Endometrial microvascular endothelial cells (primary cell): ENCODE measurements around the gene ZNF35. TPM values are rescaled to one million over a fixed set of nuclear protein-coding genes. Genes with fewer than 3 reads are reported as not detected.
"Not testable (repeated sequence)": the region's sequence is repeated elsewhere in the genome, so short reads cannot be mapped to it uniquely, and the experiment has no call there.

Source experiments
- in situ Hi-C: cut with HindIII; loops from 2 replicates; pipeline ENCODE4 v1.10.0; 2017; ENCODE audit warnings: low sequenced_read_pairs, low pct_unique_long_range_greater_than_20kb; ENCODE audit errors: inconsistent ontology term
- total RNA-seq: library from RNA; depleted of rRNA; stranded (reverse); fragments of >200 nt; gene quantifications from one replicate; pipeline ENCODE4 v1.2.3, GENCODE V29; 2015; ENCODE audit errors: inconsistent ontology term

Gene ZNF35
- 22.9 TPM for total RNA-seq

DNA sequence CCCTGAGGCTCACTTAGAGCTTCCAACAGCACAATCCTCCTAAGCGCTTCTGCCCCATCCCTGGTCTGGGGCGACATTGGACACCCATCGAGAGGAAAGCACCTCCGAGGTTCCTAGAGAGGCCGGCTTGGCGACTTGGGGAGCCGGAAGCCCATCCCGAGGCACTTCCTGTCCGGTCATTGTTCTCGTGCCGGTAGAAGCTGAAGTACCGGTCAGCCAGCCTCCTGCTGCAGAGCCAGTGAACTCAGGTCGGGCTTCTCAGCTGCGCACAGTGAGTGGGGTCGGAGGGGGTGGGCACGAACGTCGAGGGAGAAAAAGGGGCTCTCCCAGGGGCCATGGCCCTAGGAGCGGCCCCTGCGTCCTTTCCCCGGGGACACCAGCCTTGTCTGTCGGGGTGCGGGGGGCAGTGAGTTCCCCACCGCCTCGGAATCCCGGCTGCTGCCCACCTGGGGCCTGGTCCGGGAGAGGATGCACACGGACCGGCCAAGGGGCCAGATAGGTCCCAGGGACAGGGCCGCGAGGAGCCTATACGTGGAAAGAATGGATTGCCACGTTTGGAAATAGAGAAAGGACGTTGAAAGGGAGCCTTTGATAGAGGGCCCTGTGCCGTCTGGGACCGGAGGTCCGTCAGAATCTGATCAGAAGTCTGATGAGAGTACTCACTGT lies at the start of gene ZNF35:
Gene ZNF35 (plus strand): TSS at position 169 of the 666 bp plus-strand sequence. CDS start 2,336 bp downstream, outside the sequence.
- in situ Hi-C loops = no loop called here

DNA sequence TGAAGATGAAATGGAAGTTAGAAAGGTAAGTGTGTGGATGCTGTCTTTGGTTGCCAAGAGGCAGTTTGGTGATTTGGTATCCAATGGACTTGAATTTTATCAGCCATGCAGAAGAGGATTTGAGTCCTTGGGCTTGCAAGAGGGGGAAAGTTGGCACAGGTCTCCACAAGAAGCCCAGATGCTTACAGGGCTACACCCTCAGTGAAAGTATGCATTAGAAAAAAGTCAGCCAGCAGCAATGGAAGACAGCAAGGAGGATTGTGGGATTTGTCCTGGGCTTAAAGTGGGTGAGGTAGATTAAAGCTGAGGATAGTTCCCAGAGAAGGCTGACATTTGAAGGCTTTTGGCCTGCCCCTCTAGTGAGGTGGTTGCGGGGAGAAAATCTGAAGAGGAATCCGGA lies 46.8 kb upstream of the ZNF35 start:
- in situ Hi-C loops = no loop called here

- in situ Hi-C loops = no loop called here
Observed at GRCh38 chr3:44612678-44613077, 35.9 kb upstream of the ZNF35 start.

DNA sequence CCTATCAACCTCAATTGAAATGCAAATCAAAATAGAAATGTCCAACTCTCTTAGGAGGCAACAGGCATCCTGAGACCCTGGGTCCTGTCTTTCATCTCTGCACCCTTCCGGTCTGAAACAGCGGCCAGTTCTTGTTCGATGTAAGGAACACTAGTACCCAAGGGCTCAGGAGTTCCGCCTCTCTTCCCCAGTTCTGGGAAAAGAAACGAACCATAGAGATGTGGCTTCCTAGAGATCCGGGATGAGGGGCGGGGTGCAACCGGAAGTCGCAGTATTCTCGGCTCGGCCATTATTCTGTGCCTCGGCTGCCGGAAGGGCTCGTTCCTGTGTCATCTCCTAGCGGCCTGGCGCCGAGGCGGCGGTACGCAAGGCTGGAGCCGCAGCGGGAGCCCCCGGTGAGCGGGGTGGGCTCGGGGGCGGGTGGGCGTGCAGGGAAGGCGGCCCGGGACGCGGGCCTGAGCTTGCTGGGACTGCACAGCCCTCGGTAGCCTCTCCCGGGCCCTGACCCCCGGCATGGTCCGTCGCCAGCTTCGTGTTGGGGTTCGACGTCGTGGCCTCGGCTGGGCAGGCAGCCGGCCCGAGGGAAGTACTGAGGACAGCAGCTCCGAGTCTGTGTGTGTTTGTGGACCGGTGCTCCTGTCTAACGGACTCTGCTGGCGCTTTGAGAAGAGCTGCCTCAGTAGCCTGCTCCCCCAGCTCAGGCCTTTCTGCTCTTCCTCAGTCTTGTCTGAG lies 23.6 kb upstream of the ZNF35 start, which contains the start of gene ZNF197:
Gene ZNF197 (plus strand): TSS at position 288 of the 732 bp plus-strand sequence. CDS start 4,119 bp downstream, outside the sequence.
- in situ Hi-C loops = no loop called here

DNA sequence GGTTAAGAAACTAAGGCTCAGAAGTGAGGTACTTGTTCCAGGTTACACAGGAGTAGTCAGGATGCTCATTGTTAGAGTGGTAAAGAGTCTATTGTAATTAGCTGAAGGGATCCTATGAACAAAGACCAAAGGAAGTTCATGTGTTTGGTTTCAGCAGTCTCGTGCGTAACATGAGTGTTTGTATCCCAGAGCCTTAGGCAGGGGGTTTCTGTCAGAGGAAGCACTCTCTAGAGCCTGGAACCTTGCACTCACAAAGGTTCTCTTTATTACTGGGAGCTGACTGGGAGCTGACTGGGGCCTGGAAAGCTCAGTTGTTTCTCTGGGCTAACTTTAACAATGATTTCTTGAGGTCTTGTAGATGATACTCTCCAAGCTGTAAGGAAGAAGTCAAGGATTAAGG lies 19.8 kb upstream of the ZNF35 start:
- in situ Hi-C loops = no loop called here

DNA sequence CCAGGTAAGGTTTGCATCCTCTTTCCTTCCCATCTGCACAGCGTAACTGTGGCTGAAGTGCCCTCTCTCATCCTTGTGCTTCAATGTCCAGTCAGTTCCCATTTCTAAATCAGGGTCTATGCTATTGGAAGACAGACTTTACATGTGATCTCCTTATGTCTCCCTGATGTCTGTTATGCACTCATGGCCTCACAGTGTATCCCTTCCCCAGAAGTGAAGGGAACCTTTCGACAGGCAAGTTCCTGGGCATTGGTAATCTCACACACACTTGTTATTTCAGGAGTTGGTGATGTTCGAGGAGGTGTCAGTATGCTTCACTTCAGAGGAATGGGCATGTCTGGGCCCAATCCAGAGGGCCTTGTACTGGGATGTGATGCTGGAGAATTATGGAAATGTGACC lies 16.3 kb upstream of the ZNF35 start:
- in situ Hi-C loops = no loop called here

GRCh38 chr3:44642337-44642736 lies 6.2 kb upstream of the ZNF35 start:
- in situ Hi-C loops = no loop called here

DNA sequence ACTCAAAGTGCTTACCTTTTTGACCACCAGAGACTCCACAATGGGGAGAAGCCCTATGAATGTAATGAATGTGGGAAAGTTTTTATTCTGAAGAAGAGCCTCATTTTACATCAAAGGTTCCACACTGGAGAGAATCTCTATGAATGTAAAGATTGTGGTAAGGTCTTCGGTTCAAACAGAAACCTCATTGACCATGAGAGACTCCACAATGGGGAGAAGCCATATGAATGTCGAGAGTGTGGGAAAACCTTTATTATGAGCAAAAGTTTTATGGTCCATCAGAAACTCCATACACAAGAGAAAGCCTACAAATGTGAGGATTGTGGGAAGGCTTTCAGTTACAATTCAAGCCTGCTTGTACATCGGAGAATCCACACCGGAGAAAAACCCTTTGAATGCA lies 5.5 kb upstream of the ZNF35 start:
- in situ Hi-C loops = no loop called here

DNA sequence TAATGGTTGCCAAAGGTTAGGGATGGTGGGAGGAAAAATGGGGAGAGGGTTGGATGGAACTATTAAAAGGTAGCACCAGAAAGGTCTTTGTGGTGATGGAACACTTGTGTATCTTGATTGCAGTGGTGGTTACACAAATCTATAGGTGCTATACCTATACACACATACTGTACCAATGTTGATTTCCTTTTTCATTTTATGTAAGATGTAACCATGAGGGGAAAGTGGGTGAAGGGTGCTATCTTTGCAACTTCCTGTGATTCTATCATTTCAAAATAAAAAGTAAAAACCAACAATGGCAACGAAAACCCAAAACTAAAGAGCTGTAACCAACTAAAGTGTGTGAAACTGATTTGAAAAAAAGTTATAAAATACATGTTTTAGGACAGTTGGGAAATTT lies 761 bp upstream of the ZNF35 start:
- in situ Hi-C loops = no loop called here

DNA sequence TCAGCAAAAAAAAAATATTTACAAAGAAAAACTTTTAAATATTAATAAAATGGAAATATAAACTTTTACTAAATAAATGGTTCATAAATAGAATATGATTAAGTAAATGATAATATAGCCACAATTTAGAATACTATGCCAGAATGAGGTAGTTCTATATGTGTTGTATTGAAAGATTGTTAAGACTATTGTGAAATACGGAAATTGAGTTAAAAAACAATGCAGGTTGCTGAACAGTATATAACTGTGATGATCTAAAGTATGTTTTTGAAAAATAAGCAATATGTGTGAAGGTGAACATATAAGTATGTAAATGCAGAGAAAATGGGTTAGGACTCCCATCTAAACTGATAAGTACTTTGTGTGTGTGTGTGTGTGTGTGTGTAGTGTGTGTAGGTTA lies 1.2 kb downstream of the ZNF35 start:
- in situ Hi-C loops = no loop called here

DNA sequence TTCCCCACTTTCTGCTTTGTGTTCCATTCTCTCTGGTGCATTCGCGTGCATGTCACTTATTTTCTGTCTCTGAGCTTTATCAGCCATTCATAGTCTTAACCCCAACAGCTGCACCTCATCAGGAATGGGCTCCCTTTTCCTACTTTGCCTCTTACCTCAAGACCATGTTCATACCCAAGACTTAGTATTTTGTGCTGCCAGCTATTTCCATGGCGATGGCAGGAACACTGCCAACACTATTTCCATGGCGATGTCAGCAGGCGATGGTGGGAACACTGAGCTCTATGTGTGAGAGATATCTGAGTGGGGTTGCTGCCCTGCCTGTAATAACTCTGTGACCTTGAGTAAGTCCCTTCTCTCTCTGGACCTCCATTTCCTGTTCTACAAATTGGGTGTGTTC lies 5.5 kb downstream of the ZNF35 start:
- in situ Hi-C loops = no loop called here

DNA sequence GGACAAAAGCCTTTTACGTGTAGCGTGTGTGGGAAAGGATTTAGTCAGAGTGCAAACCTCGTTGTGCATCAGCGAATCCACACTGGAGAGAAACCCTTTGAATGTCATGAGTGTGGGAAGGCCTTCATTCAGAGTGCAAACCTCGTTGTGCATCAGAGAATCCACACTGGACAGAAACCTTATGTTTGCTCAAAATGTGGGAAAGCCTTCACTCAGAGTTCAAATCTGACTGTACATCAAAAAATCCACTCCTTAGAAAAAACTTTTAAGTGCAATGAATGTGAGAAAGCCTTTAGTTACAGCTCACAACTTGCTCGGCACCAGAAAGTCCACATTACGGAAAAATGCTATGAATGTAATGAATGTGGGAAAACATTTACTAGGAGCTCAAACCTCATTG lies 10.5 kb downstream of the ZNF35 start:
- in situ Hi-C loops = no loop called here

- in situ Hi-C loops = no loop called here
Observed at GRCh38 chr3:44659434-44659833, 10.9 kb downstream of the ZNF35 start.

DNA sequence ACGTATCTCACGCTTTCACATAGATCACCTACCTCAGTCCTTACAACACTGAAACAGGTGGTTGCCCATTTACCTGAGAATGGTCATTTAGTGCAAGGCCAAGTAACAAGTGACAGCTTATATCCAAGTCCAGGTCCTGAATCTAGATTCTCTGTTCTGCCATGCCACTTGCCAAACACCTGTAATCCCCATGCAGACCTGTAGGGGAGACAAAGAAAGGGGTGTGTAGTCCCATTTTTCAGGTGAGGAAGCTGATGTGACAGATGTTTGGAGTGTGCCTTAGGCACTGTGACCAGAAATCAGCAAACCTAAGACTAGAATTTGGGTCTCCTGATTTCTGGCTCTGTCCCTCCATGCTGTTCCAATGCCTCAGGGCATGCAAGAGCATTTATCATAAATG lies 12.7 kb downstream of the ZNF35 start:
- in situ Hi-C loops = no loop called here

DNA sequence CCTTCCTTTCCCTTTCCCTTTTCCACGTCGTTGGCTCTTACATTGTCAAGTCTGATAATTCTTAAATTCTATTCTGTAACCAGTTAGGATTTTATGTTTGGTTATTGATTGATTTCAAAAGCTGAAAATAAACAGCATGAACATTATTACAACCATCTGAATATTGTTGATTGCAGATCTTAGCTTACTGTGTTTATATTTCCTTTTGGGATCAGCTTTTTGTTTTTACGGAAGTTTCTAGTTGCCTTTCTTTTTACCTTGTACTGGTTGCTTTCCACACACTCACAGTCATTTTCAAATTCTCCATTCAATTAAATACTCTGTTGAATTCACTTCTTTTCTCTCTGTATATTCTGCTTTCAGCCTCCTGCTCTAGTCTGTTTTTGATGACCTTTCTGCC lies 16.6 kb downstream of the ZNF35 start:
- in situ Hi-C loops = no loop called here

DNA sequence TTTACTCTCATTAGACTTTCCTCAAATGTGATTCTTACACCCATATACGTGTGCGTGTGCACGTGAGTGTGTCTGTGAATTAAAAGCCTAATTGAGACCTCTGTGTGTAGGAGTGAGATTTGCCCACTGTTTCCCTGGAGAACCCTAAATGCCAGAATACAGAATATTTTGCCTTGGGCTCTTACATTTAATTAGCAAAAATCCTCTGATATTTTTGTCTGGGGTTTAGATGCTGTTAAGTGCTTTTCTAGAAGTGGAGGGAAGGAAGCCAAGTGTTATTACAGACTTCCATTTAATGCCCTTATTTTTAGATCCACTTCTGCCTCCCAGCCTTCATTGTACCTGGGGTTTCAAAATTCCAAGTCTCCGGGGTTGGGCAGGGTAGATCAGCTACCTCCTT lies 17.8 kb downstream of the ZNF35 start:
- in situ Hi-C loops = no loop called here

DNA sequence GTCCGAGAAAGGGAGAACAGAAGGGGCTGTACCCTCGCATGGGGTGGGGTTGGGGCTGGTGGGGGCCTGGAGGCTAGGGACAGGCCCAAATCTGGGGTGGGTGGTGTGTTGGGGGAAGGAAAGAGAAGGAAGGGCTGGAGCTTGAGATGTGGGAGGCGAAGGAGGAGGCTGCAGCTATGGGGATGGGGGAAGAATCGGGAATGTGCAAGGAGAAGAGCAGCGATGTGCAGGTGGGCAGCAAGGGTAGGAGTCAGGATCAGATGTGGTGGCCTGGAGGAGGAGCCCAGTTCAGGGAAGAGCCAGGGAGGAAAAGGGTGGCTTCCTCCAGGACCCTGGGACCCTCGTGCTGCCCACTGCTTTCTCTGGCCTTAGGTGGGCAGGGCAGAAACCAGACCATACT lies 21.2 kb downstream of the ZNF35 start:
- in situ Hi-C loops = no loop called here

GRCh38 chr3:44673466-44673865 lies 24.9 kb downstream of the ZNF35 start:
- in situ Hi-C loops = not testable (repeated sequence)

GRCh38 chr3:44674211-44674610 lies 25.7 kb downstream of the ZNF35 start:
- in situ Hi-C loops = no loop called here

- in situ Hi-C loops = no loop called here
Observed at GRCh38 chr3:44678480-44679116, 30.1 kb downstream of the ZNF35 start.
